A549 treated with ZK216348 at 1 μM for 4 hours (cell line): Measurements from ENCODE around the gene C10orf105. TPM values are rescaled to one million over a fixed set of nuclear protein-coding genes. Genes with fewer than 3 reads are reported as not detected.

Source experiments
- total RNA-seq: library from RNA; stranded (reverse); fragments of 200-300 nt; extraction: Qiagen RNA extraction; gene quantifications from 5 replicates; pipeline ENCODE4 v1.2.3, GENCODE V29; 2022; ENCODE audit warnings: low read depth

The C10orf105 gene, protein sequence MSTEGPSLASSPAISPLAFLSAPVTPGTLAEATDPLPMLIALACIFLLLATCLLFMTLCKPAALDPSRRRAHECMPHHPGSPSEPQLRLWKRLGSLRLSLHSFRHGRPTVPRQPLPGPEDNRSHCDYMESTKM
- total RNA-seq = not detected in 5 replicates

DNA sequence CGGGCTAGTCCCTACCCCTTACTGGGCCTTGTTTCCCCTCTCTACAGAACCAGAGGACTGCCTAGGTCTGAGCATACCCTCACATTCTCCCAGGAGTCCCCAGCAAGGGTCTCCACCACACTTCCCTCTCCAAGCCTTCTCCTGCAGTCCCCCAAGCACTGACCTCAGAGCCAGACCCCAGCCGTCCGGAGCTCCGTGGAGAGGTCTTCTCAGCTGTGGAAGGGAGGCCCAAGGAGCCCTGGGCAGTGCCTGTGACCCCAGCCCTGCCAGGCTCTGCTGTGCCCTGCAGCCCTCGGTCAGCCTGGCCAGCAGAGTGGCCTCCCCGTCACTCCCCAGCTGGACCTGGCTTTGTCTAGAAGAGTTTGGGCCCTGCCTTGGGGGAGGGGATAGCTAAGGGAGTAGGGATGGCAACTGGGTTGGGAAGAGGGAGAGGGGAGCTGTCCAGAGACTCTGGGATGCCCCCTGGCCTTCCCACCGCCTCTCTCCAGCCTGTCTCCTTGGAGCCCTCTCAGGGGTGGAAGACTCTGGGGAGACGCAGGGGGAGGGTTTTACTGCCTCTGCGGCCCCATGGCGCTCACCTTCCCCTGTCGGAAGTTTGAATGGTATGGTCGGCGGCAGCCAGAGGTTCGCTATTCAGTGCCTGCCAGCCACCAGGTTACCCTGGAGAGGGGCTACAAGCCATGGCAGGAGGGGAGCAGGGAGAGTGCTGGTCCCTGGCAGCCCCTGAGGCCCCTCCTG lies at the start of gene C10orf105:
C10orf105 (minus strand) TSS at position 315 of the 738 bp plus-strand sequence. CDS start 3,441 bp downstream, outside the sequence.

Other genes starting within 250 kb of the C10orf105 start
- gene VSIR, start 53.7 kb upstream of the C10orf105 start, total RNA-seq = 19.2 to 36.7 TPM (median 33.4 TPM) in 5 replicates
- gene PSAP, start 131.5 kb upstream of the C10orf105 start, total RNA-seq = 628 to 949 TPM (median 867 TPM) in 5 replicates
- gene CHST3, start 244.6 kb upstream of the C10orf105 start, total RNA-seq = 31.8 to 48.4 TPM (median 41.8 TPM) in 5 replicates